SK-N-SH treated with all-trans-retinoic acid at 6 μM for 48 hours (cell line): Measurements from ENCODE around the gene SPATA6L.
"Not testable (repeated sequence)": the region's sequence is repeated elsewhere in the genome, so short reads cannot be mapped to it uniquely, and the experiment has no call there.

Experiments used
- ATAC-seq: fragments of 200-7000 bp; cut with Tn5 transposase; 3 replicates; pipeline ENCODE4 v1.9.1; 2020; ENCODE audit warnings: mild to moderate bottlenecking, moderate library complexity
- ARNTL ChIP-seq: fragments of 450-650 bp; formaldehyde crosslinking; IDR thresholded peaks from 2 replicates; pipeline ENCODE4 v1.5.0; 2020; ENCODE audit warnings: low read depth, mild to moderate bottlenecking, moderate library complexity, borderline replicate concordance
- BACH2 ChIP-seq: fragments of 250-450 bp; sonication (Bioruptor Pico); IDR thresholded peaks from 2 replicates; pipeline ENCODE4 v1.9.0; 2021; ENCODE audit warnings: mild to moderate bottlenecking, borderline replicate concordance
- CSDC2 ChIP-seq: fragments of 250-450 bp; sonication (Bioruptor Pico); IDR thresholded peaks from 2 replicates; pipeline ENCODE4 v1.5.0; 2020; ENCODE audit warnings: mild to moderate bottlenecking, moderate library complexity
- ESRRG ChIP-seq: fragments of 250-450 bp; sonication (Bioruptor Pico); IDR thresholded peaks from 2 replicates; pipeline ENCODE4 v1.6.1; 2021; ENCODE audit warnings: mild to moderate bottlenecking
- GLIS3 ChIP-seq: fragments of 250-450 bp; sonication (Bioruptor Pico); IDR thresholded peaks from 2 replicates; pipeline ENCODE4 v1.5.0; 2020; ENCODE audit warnings: mild to moderate bottlenecking, moderate library complexity
- OSR1 ChIP-seq: fragments of 250-450 bp; sonication (Bioruptor Pico); IDR thresholded peaks from 2 replicates; pipeline ENCODE4 v1.8.0; 2022; ENCODE audit warnings: moderate library complexity, mild to moderate bottlenecking, inconsistent platforms
- PPARA ChIP-seq: fragments of 250-450 bp; sonication (Bioruptor Pico); IDR thresholded peaks from 2 replicates; pipeline ENCODE4 v1.5.0; 2020; ENCODE audit warnings: mild to moderate bottlenecking, borderline replicate concordance
- RARB ChIP-seq: fragments of 250-450 bp; sonication (Bioruptor Pico); IDR thresholded peaks from 2 replicates; pipeline ENCODE4 v1.8.0; 2021; ENCODE audit warnings: mild to moderate bottlenecking, moderate library complexity
- SNAI2 ChIP-seq: fragments of 250-450 bp; sonication (Bioruptor Pico); IDR thresholded peaks from 2 replicates; pipeline ENCODE4 v1.5.0; 2020; ENCODE audit warnings: mild to moderate bottlenecking, moderate library complexity
- TCF4 ChIP-seq: fragments of 250-450 bp; sonication (Bioruptor Pico); IDR thresholded peaks from 2 replicates; pipeline ENCODE4 v1.8.0; 2021; ENCODE audit warnings: mild to moderate bottlenecking, moderate library complexity, borderline replicate concordance
- TOX ChIP-seq: fragments of 250-450 bp; sonication (Bioruptor Pico); IDR thresholded peaks from 2 replicates; pipeline ENCODE4 v1.8.0; 2021; ENCODE audit warnings: mild to moderate bottlenecking, moderate library complexity, borderline replicate concordance
- ZC3H10 ChIP-seq: fragments of 250-450 bp; sonication (Bioruptor Pico); IDR thresholded peaks from 2 replicates; pipeline ENCODE4 v1.5.1; 2021; ENCODE audit warnings: mild to moderate bottlenecking, moderate library complexity
- ZFP3 ChIP-seq: fragments of 250-450 bp; sonication (Bioruptor Pico); IDR thresholded peaks from 2 replicates; pipeline ENCODE4 v1.5.0; 2020; ENCODE audit warnings: mild to moderate bottlenecking, moderate library complexity
- ZFP30 ChIP-seq: fragments of 450-650 bp; formaldehyde crosslinking; IDR thresholded peaks from 2 replicates; pipeline ENCODE4 v1.5.0; 2022; ENCODE audit warnings: mild to moderate bottlenecking, moderate library complexity
- ZNF565 ChIP-seq: fragments of 450-650 bp; formaldehyde crosslinking; conservative IDR thresholded peaks from 2 replicates; pipeline ENCODE4 v1.5.0; 2020; ENCODE audit warnings: low read depth, mild to moderate bottlenecking, moderate library complexity
- ZNF70 ChIP-seq: fragments of 450-650 bp; formaldehyde crosslinking; IDR thresholded peaks from 2 replicates; pipeline ENCODE4 v1.5.0; 2020; ENCODE audit warnings: mild to moderate bottlenecking, moderate library complexity
- ZNF8 ChIP-seq: fragments of 450-650 bp; formaldehyde crosslinking; IDR thresholded peaks from 2 replicates; pipeline ENCODE4 v1.5.0; 2020; ENCODE audit warnings: mild to moderate bottlenecking, moderate library complexity
- TF ChIP-seq, protein P1 (sequence below): fragments of 250-450 bp; sonication (Bioruptor Pico); IDR thresholded peaks from 2 replicates; pipeline ENCODE4 v1.8.0; 2020; ENCODE audit warnings: mild to moderate bottlenecking, moderate library complexity, borderline replicate concordance
- TF ChIP-seq, protein P2 (sequence below): fragments of 250-450 bp; sonication (Bioruptor Pico); IDR thresholded peaks from 2 replicates; pipeline ENCODE4 v1.8.0; 2021; ENCODE audit warnings: low read depth, mild to moderate bottlenecking, moderate library complexity, borderline replicate concordance
- TF ChIP-seq, protein P3 (sequence below): fragments of 250-450 bp; sonication (Bioruptor Pico); IDR thresholded peaks from 2 replicates; pipeline ENCODE4 v1.5.1; 2020; ENCODE audit warnings: low read depth, mild to moderate bottlenecking, moderate library complexity
- TF ChIP-seq, protein P4 (sequence below): fragments of 250-450 bp; sonication (Bioruptor Pico); IDR thresholded peaks from 2 replicates; pipeline ENCODE4 v1.5.0; 2020; ENCODE audit warnings: mild to moderate bottlenecking, moderate library complexity
- TF ChIP-seq, protein P5 (sequence below): fragments of 250-450 bp; sonication (Bioruptor Pico); IDR thresholded peaks from 2 replicates; pipeline ENCODE4 v1.5.1; 2021; ENCODE audit warnings: mild to moderate bottlenecking, moderate library complexity

Gene SPATA6L

DNA sequence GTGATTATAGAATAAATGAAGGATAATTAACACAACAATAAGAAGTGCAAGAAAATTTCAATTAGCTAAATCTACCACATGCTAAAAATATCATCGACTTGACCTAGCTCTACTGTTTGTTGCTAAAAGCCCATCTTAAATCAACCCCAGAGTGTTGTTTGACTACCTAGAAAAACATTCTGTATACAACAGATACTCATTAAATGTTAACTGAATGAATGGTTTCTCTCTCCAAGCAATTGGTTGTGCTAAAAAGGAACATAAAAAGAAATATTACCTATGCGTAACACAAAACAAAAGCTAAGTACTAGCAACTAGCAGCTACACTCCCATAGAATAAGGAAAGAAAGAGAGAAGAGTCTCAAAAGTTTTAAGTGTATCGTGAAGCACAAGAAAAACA lies 9.7 kb downstream of the SPATA6L start:
- TF ChIP-seq SNAI2 (CRISPR knock-in tag), result no peak
- TF ChIP-seq CSDC2 (CRISPR knock-in tag), result no peak
- TF ChIP-seq ZNF8 (CRISPR knock-in tag), result no peak
- no peak for TF ChIP-seq ESRRG (CRISPR knock-in tag)
- TF ChIP-seq, protein P1, sequence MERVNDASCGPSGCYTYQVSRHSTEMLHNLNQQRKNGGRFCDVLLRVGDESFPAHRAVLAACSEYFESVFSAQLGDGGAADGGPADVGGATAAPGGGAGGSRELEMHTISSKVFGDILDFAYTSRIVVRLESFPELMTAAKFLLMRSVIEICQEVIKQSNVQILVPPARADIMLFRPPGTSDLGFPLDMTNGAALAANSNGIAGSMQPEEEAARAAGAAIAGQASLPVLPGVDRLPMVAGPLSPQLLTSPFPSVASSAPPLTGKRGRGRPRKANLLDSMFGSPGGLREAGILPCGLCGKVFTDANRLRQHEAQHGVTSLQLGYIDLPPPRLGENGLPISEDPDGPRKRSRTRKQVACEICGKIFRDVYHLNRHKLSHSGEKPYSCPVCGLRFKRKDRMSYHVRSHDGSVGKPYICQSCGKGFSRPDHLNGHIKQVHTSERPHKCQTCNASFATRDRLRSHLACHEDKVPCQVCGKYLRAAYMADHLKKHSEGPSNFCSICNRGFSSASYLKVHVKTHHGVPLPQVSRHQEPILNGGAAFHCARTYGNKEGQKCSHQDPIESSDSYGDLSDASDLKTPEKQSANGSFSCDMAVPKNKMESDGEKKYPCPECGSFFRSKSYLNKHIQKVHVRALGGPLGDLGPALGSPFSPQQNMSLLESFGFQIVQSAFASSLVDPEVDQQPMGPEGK (CRISPR knock-in tag), result no peak
- no peak for TF ChIP-seq ZNF565 (CRISPR knock-in tag)
- no peak for TF ChIP-seq BACH2 (CRISPR knock-in tag)
- TF ChIP-seq PPARA (CRISPR knock-in tag), result no peak
- TF ChIP-seq ZFP3 (CRISPR knock-in tag), result no peak
- TF ChIP-seq RARB (CRISPR knock-in tag), result no peak
- no peak for TF ChIP-seq ARNTL (CRISPR knock-in tag)
- no peak for TF ChIP-seq GLIS3
- TF ChIP-seq, protein P2, sequence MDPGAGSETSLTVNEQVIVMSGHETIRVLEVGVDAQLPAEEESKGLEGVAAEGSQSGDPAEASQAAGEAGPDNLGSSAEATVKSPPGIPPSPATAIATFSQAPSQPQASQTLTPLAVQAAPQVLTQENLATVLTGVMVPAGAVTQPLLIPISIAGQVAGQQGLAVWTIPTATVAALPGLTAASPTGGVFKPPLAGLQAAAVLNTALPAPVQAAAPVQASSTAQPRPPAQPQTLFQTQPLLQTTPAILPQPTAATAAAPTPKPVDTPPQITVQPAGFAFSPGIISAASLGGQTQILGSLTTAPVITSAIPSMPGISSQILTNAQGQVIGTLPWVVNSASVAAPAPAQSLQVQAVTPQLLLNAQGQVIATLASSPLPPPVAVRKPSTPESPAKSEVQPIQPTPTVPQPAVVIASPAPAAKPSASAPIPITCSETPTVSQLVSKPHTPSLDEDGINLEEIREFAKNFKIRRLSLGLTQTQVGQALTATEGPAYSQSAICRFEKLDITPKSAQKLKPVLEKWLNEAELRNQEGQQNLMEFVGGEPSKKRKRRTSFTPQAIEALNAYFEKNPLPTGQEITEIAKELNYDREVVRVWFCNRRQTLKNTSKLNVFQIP, result no peak
- TF ChIP-seq, protein P3, sequence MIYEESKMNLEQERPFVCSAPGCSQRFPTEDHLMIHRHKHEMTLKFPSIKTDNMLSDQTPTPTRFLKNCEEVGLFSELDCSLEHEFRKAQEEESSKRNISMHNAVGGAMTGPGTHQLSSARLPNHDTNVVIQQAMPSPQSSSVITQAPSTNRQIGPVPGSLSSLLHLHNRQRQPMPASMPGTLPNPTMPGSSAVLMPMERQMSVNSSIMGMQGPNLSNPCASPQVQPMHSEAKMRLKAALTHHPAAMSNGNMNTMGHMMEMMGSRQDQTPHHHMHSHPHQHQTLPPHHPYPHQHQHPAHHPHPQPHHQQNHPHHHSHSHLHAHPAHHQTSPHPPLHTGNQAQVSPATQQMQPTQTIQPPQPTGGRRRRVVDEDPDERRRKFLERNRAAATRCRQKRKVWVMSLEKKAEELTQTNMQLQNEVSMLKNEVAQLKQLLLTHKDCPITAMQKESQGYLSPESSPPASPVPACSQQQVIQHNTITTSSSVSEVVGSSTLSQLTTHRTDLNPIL (CRISPR knock-in tag), result no peak
- TF ChIP-seq TCF4 (CRISPR knock-in tag), result no peak
- TF ChIP-seq TOX (CRISPR knock-in tag), result no peak
- TF ChIP-seq, protein P4, sequence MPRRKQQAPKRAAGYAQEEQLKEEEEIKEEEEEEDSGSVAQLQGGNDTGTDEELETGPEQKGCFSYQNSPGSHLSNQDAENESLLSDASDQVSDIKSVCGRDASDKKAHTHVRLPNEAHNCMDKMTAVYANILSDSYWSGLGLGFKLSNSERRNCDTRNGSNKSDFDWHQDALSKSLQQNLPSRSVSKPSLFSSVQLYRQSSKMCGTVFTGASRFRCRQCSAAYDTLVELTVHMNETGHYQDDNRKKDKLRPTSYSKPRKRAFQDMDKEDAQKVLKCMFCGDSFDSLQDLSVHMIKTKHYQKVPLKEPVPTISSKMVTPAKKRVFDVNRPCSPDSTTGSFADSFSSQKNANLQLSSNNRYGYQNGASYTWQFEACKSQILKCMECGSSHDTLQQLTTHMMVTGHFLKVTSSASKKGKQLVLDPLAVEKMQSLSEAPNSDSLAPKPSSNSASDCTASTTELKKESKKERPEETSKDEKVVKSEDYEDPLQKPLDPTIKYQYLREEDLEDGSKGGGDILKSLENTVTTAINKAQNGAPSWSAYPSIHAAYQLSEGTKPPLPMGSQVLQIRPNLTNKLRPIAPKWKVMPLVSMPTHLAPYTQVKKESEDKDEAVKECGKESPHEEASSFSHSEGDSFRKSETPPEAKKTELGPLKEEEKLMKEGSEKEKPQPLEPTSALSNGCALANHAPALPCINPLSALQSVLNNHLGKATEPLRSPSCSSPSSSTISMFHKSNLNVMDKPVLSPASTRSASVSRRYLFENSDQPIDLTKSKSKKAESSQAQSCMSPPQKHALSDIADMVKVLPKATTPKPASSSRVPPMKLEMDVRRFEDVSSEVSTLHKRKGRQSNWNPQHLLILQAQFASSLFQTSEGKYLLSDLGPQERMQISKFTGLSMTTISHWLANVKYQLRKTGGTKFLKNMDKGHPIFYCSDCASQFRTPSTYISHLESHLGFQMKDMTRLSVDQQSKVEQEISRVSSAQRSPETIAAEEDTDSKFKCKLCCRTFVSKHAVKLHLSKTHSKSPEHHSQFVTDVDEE, result no peak
- TF ChIP-seq, all 23 proteins: peak for 0
- no peak for ATAC-seq

DNA sequence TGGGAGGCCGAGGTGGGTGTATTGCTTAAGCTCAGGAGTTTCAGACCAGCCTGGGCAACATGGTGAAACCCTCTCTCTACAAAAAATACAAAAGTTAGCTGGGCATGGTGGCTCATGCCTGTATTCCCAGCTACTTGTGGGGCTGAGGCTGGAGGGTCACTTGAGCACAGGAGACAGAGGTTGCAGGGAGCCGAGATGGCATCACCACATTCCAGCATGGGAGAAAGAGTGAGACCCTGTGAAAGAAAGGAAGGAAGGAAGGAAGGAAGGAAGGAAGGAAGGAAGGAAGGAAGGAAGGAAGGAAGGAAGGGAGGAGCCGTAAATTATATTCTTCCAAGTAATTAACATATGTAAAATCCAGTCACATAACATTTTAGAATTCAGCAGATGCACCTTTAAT lies 10.1 kb downstream of the SPATA6L start:
- ATAC-seq, result not testable (repeated sequence)

DNA sequence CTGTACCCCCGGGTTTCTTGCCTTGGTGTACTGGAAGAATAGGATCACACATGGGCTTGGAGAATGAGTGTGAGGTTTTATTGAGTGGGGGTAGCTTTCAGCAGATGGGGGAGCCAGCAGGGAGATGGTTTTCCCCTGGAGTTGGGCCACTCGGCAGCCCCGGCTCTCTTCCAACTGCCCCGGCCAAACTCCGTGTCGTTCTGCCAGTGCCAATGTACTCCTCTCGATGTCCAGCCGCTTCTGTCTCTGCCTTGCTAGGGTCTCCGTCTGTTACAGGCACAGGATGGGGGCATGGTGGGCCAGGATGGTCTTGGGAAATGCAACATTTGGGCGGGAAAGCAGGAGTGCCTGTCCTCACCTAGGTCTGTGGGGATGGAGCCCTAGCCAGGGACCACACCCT lies 11.7 kb downstream of the SPATA6L start:
- no peak for ATAC-seq
- TF ChIP-seq TCF4 (CRISPR knock-in tag), result no peak
- no peak for TF ChIP-seq RARB (CRISPR knock-in tag)
- TF ChIP-seq, protein P1 (CRISPR knock-in tag), result no peak
- no peak for TF ChIP-seq ZNF8 (CRISPR knock-in tag)
- TF ChIP-seq ESRRG (CRISPR knock-in tag), result no peak
- no peak for TF ChIP-seq ZFP30
- TF ChIP-seq, protein P3 (CRISPR knock-in tag), result no peak
- TF ChIP-seq ZFP3 (CRISPR knock-in tag), result no peak
- TF ChIP-seq, protein P2, result no peak
- TF ChIP-seq, protein P5, sequence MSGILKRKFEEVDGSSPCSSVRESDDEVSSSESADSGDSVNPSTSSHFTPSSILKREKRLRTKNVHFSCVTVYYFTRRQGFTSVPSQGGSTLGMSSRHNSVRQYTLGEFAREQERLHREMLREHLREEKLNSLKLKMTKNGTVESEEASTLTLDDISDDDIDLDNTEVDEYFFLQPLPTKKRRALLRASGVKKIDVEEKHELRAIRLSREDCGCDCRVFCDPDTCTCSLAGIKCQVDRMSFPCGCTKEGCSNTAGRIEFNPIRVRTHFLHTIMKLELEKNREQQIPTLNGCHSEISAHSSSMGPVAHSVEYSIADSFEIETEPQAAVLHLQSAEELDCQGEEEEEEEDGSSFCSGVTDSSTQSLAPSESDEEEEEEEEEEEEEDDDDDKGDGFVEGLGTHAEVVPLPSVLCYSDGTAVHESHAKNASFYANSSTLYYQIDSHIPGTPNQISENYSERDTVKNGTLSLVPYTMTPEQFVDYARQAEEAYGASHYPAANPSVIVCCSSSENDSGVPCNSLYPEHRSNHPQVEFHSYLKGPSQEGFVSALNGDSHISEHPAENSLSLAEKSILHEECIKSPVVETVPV (CRISPR knock-in tag), result no peak
- TF ChIP-seq BACH2 (CRISPR knock-in tag), result no peak
- TF ChIP-seq CSDC2 (CRISPR knock-in tag), result no peak
- TF ChIP-seq ZNF565 (CRISPR knock-in tag), result no peak
- no peak for TF ChIP-seq OSR1
- no peak for TF ChIP-seq SNAI2 (CRISPR knock-in tag)
- TF ChIP-seq ZC3H10, result no peak
- no peak for TF ChIP-seq ZNF70
